Dedifferentiated amniotic fluid mesenchymal stem cell (primary cell): ENCODE results near the gene RPL4.
"Not testable (repeated sequence)": the region's sequence is repeated elsewhere in the genome, so short reads cannot be mapped to it uniquely, and the experiment has no call there.

Experiments used
- DNase-seq: peaks from one replicate; pipeline ENCODE4 v3.0.0-alpha.2; 2016; ENCODE audit errors: extremely low spot score

The RPL4 gene

DNA sequence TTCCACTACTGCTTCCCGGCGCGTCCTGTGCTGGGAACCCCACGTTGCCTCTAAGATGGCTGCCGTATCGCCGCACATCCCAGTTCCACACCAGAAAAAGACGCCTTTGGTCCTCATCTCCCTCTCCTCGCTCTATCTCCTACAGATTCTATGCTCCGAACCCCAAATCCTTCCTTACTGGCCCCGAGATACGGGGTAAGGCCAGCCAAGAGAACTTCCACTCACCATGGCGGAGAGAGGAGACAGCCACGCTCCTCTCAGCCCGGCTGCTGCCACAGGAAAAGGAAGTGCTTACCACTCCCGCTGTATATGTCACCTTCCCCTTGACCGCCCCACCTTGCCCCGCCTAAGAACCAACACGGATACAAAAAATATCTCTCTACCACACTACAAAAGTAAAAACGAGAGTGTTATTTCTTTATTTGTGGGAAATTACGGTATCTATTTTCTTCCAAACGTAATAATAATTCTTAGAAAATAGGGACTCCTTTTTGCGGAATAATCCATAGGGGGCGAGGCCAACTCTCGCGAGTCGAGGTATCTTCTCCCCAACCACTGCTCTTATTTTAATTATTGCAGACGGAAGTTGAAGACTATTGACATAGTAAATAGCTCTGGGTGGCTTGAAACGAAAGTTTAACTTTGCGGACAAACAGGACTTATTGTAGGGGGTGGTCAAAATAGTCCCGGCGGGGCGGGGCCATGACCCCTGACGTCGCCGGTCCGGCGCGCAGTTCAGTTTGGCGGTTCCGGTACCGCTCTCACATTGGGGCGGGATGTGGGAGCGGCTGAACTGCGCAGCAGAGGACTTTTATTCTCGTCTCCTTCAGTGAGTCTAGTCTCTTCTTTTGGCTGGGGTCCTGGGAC is at the start of gene RPL4, which contains the start of gene ZWILCH:
TSS of gene RPL4 (minus strand) at position 293 of the 867 bp plus-strand sequence. CDS start at position 228, 65 bp downstream.
TSS of gene ZWILCH (plus strand) at position 764 of the 867 bp plus-strand sequence. CDS start at position 777, 13 bp downstream.
- DNase-seq: peak; percentile 84

DNA sequence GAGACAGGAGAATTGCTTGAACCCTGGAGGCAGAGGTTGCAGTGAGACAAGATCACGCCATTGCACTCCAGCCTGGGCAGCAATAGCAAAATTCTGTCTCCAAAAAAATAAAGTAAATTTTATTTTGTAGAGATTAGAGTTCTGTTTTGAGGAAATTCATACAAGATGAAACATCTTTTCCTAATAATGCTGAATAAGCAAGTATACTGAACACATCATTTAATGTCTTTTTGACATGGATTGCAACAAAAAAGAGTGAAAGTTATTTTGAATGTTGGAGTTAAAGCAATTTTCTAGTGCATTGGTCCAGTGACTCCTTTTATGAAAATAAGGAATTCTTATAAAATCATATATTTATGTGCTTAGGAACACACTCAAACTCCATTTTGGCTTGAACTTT is 40.6 kb upstream of the RPL4 start:
- DNase-seq: no peak

- no peak for DNase-seq
Observed at GRCh38 chr15:66542896-66543295, 38.2 kb upstream of the RPL4 start.

DNA sequence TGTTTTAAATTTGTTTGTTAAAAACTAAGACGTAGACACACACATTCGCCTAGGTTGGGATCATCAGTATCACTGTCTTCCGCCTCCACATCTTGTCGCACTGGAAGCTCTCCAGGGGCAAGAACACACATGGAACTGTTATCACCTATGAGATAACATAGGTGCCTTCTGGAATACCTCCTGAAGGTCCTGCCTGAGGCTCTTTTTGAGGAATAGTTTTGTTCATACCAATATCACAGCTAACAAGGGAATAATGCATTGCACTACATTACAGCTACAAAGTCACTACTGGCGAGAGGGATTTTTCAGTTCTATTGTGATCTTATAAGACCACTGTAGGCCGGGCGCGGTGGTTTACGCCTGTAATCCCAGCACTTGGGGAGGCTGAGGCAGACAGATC is 30.4 kb upstream of the RPL4 start:
- DNase-seq: no peak

DNA sequence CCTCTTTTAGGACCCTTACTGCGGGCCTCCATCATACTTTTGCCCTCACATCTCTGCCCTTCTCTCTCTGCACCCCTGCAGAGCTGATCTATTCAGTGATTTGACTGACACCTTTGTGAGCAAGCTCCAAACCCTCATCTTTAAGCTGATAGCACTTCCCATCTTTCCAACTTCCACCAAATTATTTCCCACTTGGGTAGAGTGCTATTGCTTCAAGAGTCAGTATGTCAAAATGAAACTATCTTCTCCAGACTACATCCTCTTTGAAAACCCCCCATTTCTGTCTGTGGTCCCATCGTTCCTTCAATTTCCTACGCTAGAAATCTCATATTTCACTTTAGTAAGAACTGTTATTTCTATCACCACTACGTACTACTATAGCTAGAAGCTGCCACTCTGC is 20.2 kb upstream of the RPL4 start:
- no peak for DNase-seq

GRCh38 chr15:66523926-66524325 is 19.3 kb upstream of the RPL4 start:
- no peak for DNase-seq

DNA sequence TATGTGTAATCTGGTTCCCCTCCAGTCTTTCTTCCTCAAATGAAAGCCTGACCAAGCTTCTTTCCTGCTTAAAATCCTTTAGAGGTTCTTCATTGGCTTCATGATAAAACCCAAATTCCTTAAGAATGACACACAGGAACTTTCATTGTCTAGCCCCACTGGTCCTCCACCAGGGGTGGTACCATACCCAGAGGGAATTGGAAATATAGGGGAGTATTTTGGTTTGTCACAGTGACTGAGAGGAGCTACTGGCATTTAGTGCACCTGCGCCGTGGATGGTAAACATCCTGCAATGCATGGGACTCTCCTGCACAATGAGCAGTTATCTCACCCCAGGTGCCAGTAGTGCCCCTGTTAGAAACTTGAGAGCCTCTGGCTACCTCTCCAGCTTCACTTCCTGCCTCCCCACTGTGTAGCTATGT is 11.3 kb upstream of the RPL4 start:
- no peak for DNase-seq

- no peak for DNase-seq
Observed at GRCh38 chr15:66514586-66514985, 9.9 kb upstream of the RPL4 start.

GRCh38 chr15:66508293-66508883 is 3.7 kb upstream of the RPL4 start:
- DNase-seq: no peak

- no peak for DNase-seq
Observed at GRCh38 chr15:66505818-66506217, 1.2 kb upstream of the RPL4 start.

DNA sequence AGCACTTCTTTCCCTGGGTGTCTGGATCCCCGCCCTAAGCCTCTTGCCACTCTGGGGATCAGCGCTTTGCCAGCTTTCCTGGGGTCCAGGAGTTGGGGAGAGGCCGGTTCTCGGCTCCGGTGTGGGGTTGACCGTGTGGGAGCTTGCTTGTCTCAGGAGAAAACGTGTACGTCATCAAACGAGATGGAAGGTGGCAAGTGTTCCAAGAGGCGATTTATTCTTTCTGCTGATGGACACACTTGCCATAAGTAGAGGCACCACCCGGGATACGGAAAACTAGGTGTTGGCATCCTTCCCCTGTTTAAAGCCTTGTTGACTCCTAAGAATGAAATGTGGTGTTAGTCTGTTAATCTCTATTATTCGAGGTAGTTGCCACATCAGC is 766 bp upstream of the RPL4 start:
- DNase-seq: peak; percentile 21

GRCh38 chr15:66503780-66504562 is 684 bp downstream of the RPL4 start:
- no peak for DNase-seq

DNA sequence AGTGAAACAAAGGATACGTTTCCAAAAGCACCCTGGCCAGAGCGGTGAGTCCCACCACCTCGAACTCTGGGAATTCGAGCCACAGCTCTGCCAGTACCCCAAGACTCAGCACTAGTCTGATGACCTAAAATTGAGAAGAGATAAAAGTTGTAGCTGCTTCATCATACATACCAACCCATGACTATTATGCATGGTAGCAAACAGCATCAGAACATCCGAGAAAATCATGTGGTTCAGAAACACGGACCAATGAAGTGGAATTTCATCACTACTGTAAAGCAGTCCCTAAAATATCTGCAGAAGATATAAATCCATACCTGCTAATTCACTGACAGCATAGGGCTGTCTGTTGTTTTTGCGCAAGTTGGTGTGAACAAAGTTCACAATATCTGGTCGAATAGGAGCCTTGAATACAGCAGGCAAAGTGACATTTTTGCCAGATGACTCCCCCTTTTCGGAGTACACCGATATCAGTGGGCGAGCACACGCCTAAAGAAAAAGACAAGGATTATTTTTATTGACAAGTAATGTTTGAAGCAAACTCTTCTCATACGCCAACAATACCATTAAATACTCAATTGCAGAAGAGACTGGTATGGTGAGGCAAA is 1.5 kb downstream of the RPL4 start:
- DNase-seq: not testable (repeated sequence)

DNA sequence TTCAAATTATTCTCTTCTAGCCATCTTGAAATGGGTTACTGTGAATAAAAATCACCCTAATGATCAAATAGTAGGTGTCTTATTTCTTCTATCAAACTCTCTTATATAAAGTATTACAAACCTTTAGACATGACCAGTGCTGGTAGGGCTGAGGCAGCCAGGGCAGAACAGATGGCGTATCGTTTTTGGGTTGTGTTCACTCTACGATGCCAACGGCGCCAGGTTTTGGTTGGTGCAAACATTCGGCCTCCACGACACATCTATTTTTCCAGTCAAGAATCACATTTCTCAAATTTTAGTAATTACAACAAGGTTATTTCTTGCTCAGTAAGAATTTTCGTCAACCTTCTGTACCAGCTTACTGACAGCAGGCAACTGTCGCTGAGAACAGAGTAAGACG is 2.2 kb downstream of the RPL4 start:
- no peak for DNase-seq

- DNase-seq: not testable (repeated sequence)
Observed at GRCh38 chr15:66500346-66500745, 4.3 kb downstream of the RPL4 start.

- DNase-seq: peak; percentile 46
Observed at GRCh38 chr15:66498501-66499386, 5.9 kb downstream of the RPL4 start.

DNA sequence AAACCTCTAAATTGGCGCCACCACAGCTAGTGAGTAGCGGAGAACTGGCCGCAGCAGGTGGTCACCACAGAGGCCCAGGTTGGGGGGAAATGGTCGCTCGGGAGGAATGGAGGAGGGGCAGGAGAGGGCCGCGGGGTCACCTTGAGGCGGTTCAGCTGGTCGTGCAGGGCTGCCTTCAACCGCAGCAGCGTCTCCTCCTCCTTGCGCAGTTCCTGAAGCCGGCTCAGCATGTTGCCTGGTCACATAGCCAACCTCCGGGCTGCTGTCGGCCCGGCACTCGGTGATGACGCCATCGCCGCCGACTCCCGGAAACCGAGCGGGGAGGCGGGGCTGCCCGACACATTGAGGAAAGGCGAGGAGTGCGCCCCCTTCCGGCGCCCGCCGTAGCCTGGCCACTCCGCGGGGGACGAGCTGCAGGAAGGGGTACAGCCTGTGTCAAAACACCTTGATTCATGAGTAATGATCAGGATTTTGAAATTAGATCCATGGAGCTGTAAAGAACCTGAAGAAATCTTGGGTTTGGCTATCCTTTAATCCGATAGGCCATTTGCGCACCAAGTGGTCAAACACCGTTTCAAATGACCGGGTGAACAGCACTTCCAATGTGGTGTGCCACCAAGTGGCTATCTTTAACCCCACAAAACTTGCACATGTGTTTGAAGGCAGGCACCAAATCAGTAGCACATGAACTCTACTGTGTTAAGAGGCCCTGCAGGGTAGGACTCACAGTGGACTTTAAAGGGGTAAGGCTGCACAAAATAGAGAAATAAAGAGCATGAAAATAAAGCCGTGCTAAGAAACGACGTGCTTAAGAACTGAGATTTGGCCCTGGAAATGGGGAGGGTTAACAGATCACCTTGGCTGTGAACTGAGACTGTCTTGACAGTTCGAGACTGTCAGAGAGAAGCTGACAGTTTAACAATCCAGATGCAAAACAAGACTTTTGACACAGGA is 6.9 kb downstream of the RPL4 start, which contains the start of gene SNAPC5:
TSS of gene SNAPC5 (minus strand) at position 261 of the 954 bp plus-strand sequence. CDS start at position 230, 31 bp downstream.
- DNase-seq: peak; percentile 91

DNA sequence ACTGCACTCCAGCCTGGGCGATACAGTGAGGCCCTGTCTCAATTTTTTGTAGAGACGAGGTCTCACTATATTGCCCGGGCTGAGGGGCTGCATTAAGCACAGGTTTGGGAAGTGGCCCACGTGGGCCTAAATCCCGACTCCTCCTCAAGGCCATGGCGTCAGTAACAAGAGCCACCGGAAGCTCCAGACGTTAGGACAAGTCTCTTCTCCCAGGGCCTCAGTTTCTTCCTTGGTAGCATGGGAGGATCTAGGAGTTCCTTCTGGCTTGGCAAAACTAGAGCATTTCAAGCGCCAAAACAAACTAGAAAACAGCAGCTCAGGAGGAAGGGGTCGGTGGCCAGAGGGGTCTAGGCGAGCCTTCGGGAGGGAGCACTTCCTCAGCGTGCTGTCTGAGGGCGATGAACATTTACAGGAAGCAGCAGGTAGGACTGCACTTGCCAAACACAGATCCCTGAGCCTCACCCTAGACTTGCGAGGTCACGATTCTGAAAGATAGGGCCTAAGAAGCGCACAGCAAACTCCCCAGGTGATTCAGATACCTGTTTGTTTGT is 7.6 kb downstream of the RPL4 start:
- no peak for DNase-seq

- no peak for DNase-seq
Observed at GRCh38 chr15:66494262-66494661, 10.4 kb downstream of the RPL4 start.
